Measurements from ENCODE around the gene SPATA17.
A peak's percentile ranks its signal among the peaks of the same experiment; 100 is the strongest.
"Not testable (repeated sequence)": the region's sequence is repeated elsewhere in the genome, so short reads cannot be mapped to it uniquely, and the experiment has no call there.

SPATA17 gene, protein sequence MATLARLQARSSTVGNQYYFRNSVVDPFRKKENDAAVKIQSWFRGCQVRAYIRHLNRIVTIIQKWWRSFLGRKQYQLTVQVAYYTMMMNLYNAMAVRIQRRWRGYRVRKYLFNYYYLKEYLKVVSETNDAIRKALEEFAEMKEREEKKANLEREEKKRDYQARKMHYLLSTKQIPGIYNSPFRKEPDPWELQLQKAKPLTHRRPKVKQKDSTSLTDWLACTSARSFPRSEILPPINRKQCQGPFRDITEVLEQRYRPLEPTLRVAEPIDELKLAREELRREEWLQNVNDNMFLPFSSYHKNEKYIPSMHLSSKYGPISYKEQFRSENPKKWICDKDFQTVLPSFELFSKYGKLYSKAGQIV

DNA sequence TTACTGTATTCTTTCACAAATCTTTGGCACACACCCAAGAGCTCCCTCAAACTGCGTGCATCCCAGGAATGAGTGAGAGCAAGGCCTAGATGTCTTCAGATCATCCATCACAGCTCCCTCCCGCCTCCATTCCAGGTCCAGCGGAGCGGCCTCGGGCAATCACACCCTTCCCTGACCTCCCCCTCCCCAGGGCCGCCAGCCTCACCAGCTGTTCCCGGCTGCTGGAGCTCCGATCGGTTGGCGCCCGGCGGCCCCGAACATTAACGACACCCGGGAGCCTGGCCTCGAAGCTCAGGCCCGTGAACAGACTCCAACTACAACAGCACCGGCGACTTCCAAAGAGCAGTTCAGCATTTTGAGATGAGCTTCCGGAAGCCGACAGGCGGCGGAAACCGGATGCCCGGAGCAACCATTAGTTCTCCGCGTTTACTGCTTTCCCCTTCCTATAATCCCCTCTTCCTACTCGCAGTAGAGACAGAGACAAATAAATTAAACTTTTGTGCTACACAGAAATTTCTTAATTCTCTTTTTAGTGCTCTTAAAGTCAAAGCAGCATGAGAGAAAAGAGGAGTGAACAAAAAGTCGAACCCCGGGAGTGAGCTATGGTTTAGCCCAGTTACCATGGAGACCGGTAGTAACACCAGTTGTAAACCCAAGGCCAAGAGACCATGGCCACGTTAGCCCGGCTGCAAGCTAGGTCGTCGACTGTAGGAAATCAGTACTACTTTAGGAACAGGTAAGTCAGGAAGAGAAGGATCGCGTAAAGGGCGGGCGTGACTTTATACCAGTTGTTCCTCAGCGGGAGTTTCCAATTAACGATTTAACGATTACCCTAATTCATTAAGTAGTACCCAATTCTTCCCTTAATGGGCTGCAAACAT lies at the start of gene SPATA17, which contains the start of gene GPATCH2:
Gene SPATA17, plus strand, starts transcription at position 634 of the 881 bp plus-strand sequence. Its CDS starts 35 bp downstream, at position 669.
Gene GPATCH2, minus strand, starts transcription at position 380 of the 881 bp plus-strand sequence. Its CDS starts 119 bp downstream, at position 261.
- TF ChIP-seq, protein P1, sequence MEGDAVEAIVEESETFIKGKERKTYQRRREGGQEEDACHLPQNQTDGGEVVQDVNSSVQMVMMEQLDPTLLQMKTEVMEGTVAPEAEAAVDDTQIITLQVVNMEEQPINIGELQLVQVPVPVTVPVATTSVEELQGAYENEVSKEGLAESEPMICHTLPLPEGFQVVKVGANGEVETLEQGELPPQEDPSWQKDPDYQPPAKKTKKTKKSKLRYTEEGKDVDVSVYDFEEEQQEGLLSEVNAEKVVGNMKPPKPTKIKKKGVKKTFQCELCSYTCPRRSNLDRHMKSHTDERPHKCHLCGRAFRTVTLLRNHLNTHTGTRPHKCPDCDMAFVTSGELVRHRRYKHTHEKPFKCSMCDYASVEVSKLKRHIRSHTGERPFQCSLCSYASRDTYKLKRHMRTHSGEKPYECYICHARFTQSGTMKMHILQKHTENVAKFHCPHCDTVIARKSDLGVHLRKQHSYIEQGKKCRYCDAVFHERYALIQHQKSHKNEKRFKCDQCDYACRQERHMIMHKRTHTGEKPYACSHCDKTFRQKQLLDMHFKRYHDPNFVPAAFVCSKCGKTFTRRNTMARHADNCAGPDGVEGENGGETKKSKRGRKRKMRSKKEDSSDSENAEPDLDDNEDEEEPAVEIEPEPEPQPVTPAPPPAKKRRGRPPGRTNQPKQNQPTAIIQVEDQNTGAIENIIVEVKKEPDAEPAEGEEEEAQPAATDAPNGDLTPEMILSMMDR (IDR thresholded peaks at IDR 0.05; ENCODE audit: insufficient read depth, low read depth, low read length, missing control alignments): peak; percentile 44
- peak within 1 kb of the TSS; percentile 54 for H3K4me3 ChIP-seq (ENCODE audit: low read length)
- peak; percentile 90 for DNase-seq (ENCODE audit: low read depth)

GRCh38 chr1:217584286-217584811 lies 46.8 kb upstream of the SPATA17 start:
- not testable (repeated sequence) for H3K4me3 ChIP-seq (ENCODE audit: low read length); DNase-seq (ENCODE audit: low read depth)

DNA sequence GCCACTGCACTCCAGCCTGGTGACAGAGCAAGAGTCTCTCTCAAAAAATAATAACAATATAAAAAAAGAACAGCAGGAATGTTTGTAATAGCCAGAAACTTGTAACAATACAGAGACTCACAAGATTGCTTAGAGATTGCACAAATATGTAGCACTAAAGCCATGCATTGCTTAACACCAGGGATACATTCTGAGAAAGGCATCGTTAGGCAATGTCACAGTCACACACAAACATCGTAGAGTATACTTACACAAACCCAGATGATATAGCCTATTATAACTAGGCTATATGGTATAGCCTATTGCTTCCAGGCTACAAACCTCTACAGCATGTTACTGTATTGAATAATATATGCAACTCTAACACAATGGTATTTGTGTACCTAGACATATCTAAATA lies 45.6 kb upstream of the SPATA17 start:
- H3K4me3 ChIP-seq (ENCODE audit: low read length): no peak overlapping the region
- TF ChIP-seq, protein P1 (IDR thresholded peaks at IDR 0.05; ENCODE audit: insufficient read depth, low read depth, low read length, missing control alignments): no peak
- DNase-seq (ENCODE audit: low read depth): no peak

GRCh38 chr1:217586586-217586985 lies 44.6 kb upstream of the SPATA17 start:
- no peak overlapping the region for H3K4me3 ChIP-seq (ENCODE audit: low read length)
- TF ChIP-seq, protein P1 (IDR thresholded peaks at IDR 0.05; ENCODE audit: insufficient read depth, low read depth, low read length, missing control alignments): no peak
- DNase-seq (ENCODE audit: low read depth): no peak

- no peak for DNase-seq (ENCODE audit: low read depth)
- TF ChIP-seq, protein P1 (IDR thresholded peaks at IDR 0.05; ENCODE audit: insufficient read depth, low read depth, low read length, missing control alignments): no peak
These were observed 40.5 kb upstream of the SPATA17 start for GRCh38 chr1:217590598-217590997.

DNA sequence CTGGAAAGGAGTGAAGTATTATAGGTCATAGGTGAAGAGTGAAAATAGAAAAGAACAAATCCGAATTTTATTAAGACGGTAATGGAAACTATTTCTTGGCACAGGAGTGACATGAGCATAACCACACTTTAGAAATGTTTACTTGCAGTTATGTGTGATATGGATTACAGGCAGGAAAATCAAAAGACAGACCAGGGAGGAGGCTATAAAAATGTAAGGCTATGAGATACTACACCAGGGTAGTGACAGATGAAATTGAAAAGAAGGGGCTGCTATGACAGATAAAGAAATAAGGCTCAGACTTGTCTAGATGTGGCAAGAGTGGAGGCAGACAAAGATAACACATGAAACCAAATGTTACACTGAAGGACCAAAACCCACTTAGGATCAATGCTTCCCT lies 32.0 kb upstream of the SPATA17 start:
- TF ChIP-seq, protein P1 (IDR thresholded peaks at IDR 0.05; ENCODE audit: insufficient read depth, low read depth, low read length, missing control alignments): no peak
- no peak for DNase-seq (ENCODE audit: low read depth)
- no peak overlapping the region for H3K4me3 ChIP-seq (ENCODE audit: low read length)

More at GRCh38 chr1:217590598-217590997, 40.5 kb upstream of the SPATA17 start:
- H3K4me3 ChIP-seq (ENCODE audit: low read length): no peak overlapping the region

- no peak for DNase-seq (ENCODE audit: low read depth)
These were observed 28.8 kb upstream of the SPATA17 start for GRCh38 chr1:217602380-217602779.

More at GRCh38 chr1:217602380-217602779, 28.8 kb upstream of the SPATA17 start:
- H3K4me3 ChIP-seq (ENCODE audit: low read length): no peak overlapping the region
- TF ChIP-seq, protein P1 (IDR thresholded peaks at IDR 0.05; ENCODE audit: insufficient read depth, low read depth, low read length, missing control alignments): no peak

All from epithelial cell of esophagus (primary cell).